ENCODE measurements around the gene GPR158. TPM values are rescaled to one million over a fixed set of nuclear protein-coding genes. Genes with fewer than 3 reads are reported as not detected.

Gene GPR158
- total and polyA plus RNA-seq, 8 donors = 0.06 to 1.2 (median 0.24) TPM

- H3K27ac ChIP-seq = no peak overlapping the region
- TF ChIP-seq CTCF (IDR thresholded peaks at IDR 0.05) = no peak
- DNase-seq (no peak), ATAC-seq (no peak), FAIRE-seq (no peak)
- 73 to 77% methylated on average over 2 of the region's 2 CpGs for WGBS, 2 donors
- no peaks in the 10 kb centered on the region for H3K9me3 ChIP-seq
- intact Hi-C loops (cut with DNase I) = loop anchor here in 1 of 3 donors (10.0 kb wide), 1 partner anchor 95 kb away; no protein-coding TSS in a partner anchor
- H3K27me3 ChIP-seq = no peaks in the 10 kb centered on the region
- peaks cover 0 to 7% (median 0%) of the 10 kb centered on the region in 3 donors for H3K4me1 ChIP-seq
- H3K4me3 ChIP-seq = no peak overlapping the region
- H3K36me3 ChIP-seq = no peaks in the 10 kb centered on the region
Observed at GRCh38 chr10:25210265-25210664, 35.5 kb downstream of the GPR158 start.

GRCh38 chr10:25220156-25220555, 45.4 kb downstream of the GPR158 start:
- 74 to 81% methylated on average over 1 of the region's 1 CpG for WGBS, 2 donors
- ATAC-seq (no peak), FAIRE-seq (no peak), DNase-seq (no peak)
- Histone ChIP-seq H3K4me3 (no peak overlapping the region), H3K9me3 (no peaks in the 10 kb centered on the region), H3K36me3 (no peaks in the 10 kb centered on the region), H3K27ac (no peak overlapping the region), H3K4me1 (no peaks in the 10 kb centered on the region), H3K27me3 (peaks cover 0 to 4% (median 0%) of the 10 kb centered on the region in 4 donors)
- TF ChIP-seq CTCF (IDR thresholded peaks at IDR 0.05) = no peak
- intact Hi-C loops (cut with DNase I) = no loop called here

- Histone ChIP-seq H3K4me3 (no peak overlapping the region), H3K27me3 (peaks cover 0 to 4% (median 0%) of the 10 kb centered on the region in 4 donors), H3K27ac (no peak overlapping the region), H3K36me3 (no peaks in the 10 kb centered on the region), H3K9me3 (no peaks in the 10 kb centered on the region), H3K4me1 (no peaks in the 10 kb centered on the region)
- FAIRE-seq (no peak), ATAC-seq (no peak), DNase-seq (no peak)
- intact Hi-C loops (cut with DNase I) = no loop called here
- no peak for TF ChIP-seq CTCF (IDR thresholded peaks at IDR 0.05)
- 80 to 90% methylated on average over 7 of the region's 7 CpGs for WGBS, 2 donors
Observed at GRCh38 chr10:25222085-25222660, 47.4 kb downstream of the GPR158 start.

GRCh38 chr10:25226775-25227682, 52.2 kb downstream of the GPR158 start:
- Histone ChIP-seq H3K27ac (no peak overlapping the region), H3K4me3 (no peak overlapping the region), H3K9me3 (no peaks in the 10 kb centered on the region), H3K36me3 (no peaks in the 10 kb centered on the region), H3K4me1 (no peaks in the 10 kb centered on the region), H3K27me3 (no peaks in the 10 kb centered on the region)
- DNase-seq = peak in 3 of 6 donors; percentile 9 to 34 (median 26)
- peak in 3 of 4 donors; percentile 79 to 80 (median 79) for ATAC-seq
- WGBS, 2 donors = 25 to 27% methylated on average over 7 of the region's 7 CpGs
- FAIRE-seq = peak; percentile 5
- peak; percentile 11 to 48 (median 34) for TF ChIP-seq CTCF (IDR thresholded peaks at IDR 0.05)
- intact Hi-C loops (cut with DNase I) = no loop called here
